Ishikawa (cell line): ENCODE measurements around the gene CACYBP.

ENCODE experiments used
- CEBPB ChIP-seq: IDR thresholded peaks from 2 replicates; pipeline ENCODE4 v1.6.1; 2012
- CREB1 ChIP-seq: IDR thresholded peaks from 2 replicates; pipeline ENCODE4 v1.6.1; 2012; ENCODE audit warnings: low read depth
- EP300 ChIP-seq: IDR thresholded peaks from 2 replicates; pipeline ENCODE4 v1.6.1; 2012; ENCODE audit warnings: borderline replicate concordance
- FOXM1 ChIP-seq: IDR thresholded peaks from 2 replicates; pipeline ENCODE4 v1.6.1; 2012; ENCODE audit warnings: low read depth, borderline replicate concordance
- NFIC ChIP-seq: IDR thresholded peaks from 2 replicates; pipeline ENCODE4 v1.6.1; 2012
- RAD21 ChIP-seq: IDR thresholded peaks from 2 replicates; pipeline ENCODE4 v1.6.1; 2012; ENCODE audit warnings: low read depth
- TAF1 ChIP-seq: IDR thresholded peaks from 2 replicates; pipeline ENCODE4 v1.6.1; 2012; ENCODE audit warnings: low read depth, mild to moderate bottlenecking
- TCF12 ChIP-seq: IDR thresholded peaks from 2 replicates; pipeline ENCODE4 v1.6.1; 2012; ENCODE audit warnings: low read depth
- TEAD4 ChIP-seq: IDR thresholded peaks from 2 replicates; pipeline ENCODE4 v1.6.1; 2012
- YY1 ChIP-seq: IDR thresholded peaks from 2 replicates; pipeline ENCODE4 v1.6.1; 2012; ENCODE audit warnings: low read depth
- ZBTB7A ChIP-seq: IDR thresholded peaks from 2 replicates; pipeline ENCODE4 v1.6.1; 2012; ENCODE audit warnings: low read depth
- TF ChIP-seq, protein P1 (sequence below): IDR thresholded peaks from 2 replicates; pipeline ENCODE4 v1.6.1; 2012; ENCODE audit warnings: low read depth, mild to moderate bottlenecking
- TF ChIP-seq, protein P2 (sequence below): IDR thresholded peaks from 2 replicates; pipeline ENCODE4 v1.6.1; 2012

DNA sequence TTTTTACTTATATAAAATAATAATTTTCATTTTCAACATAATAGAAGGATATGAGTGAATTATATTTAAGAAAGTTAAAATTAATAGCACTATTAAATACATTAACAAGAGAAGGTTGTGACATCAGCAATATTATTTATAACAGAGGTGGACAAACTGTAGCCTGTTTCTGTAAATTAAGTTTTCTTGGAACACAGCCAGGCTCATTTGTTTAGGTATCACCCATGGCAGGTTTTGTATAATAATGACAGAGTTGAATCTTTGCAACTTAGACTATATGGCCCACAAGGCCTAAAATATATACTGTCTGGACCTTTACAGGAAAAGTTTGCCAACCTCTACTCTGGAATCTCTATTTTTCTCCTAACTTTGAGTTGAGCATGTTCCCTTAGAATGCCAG lies 42.8 kb upstream of the CACYBP start:
- TF ChIP-seq EP300 (no peak), RAD21 (no peak), TCF12 (no peak), CEBPB (no peak), TEAD4 (no peak), CREB1 (no peak), ZBTB7A (no peak), FOXM1 (no peak), YY1 (no peak), NFIC (no peak), TAF1 (no peak)
- TF ChIP-seq, protein P1, sequence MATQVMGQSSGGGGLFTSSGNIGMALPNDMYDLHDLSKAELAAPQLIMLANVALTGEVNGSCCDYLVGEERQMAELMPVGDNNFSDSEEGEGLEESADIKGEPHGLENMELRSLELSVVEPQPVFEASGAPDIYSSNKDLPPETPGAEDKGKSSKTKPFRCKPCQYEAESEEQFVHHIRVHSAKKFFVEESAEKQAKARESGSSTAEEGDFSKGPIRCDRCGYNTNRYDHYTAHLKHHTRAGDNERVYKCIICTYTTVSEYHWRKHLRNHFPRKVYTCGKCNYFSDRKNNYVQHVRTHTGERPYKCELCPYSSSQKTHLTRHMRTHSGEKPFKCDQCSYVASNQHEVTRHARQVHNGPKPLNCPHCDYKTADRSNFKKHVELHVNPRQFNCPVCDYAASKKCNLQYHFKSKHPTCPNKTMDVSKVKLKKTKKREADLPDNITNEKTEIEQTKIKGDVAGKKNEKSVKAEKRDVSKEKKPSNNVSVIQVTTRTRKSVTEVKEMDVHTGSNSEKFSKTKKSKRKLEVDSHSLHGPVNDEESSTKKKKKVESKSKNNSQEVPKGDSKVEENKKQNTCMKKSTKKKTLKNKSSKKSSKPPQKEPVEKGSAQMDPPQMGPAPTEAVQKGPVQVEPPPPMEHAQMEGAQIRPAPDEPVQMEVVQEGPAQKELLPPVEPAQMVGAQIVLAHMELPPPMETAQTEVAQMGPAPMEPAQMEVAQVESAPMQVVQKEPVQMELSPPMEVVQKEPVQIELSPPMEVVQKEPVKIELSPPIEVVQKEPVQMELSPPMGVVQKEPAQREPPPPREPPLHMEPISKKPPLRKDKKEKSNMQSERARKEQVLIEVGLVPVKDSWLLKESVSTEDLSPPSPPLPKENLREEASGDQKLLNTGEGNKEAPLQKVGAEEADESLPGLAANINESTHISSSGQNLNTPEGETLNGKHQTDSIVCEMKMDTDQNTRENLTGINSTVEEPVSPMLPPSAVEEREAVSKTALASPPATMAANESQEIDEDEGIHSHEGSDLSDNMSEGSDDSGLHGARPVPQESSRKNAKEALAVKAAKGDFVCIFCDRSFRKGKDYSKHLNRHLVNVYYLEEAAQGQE = no peak
- TF ChIP-seq, protein P2, sequence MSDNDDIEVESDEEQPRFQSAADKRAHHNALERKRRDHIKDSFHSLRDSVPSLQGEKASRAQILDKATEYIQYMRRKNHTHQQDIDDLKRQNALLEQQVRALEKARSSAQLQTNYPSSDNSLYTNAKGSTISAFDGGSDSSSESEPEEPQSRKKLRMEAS = no peak
